HEK293 (cell line): ENCODE data around the gene RGS19.
A peak's percentile ranks its signal among the peaks of the same experiment; 100 is the strongest.

Experiments used
- CTCF ChIA-PET: fragments of 350-600 bp; formaldehyde crosslinking; extraction: SDS; loops from one replicate; lab custom pipeline; 2021; ENCODE audit warnings: antibody characterized with exemption; lab: Yijun Ruan, JAX
- POLR2A ChIA-PET: fragments of 300-600 bp; formaldehyde crosslinking; extraction: SDS; loops from one replicate; lab custom pipeline; 2020; ENCODE audit warnings: antibody characterized with exemption, inconsistent platforms; lab: Yijun Ruan, JAX
- H3K27ac ChIP-seq: fragments of 200-500 bp; sonication (Bioruptor generic); 2 replicates; pipeline ENCODE4 v1.5.1; 2014; ENCODE audit warnings: low read depth, low read length, control low read depth, inconsistent platforms; ENCODE audit errors: extremely low read depth
- H3K36me3 ChIP-seq, 2 experiments: fragments of 200-500 bp in 1 of 2; sonication (Bioruptor generic) in 1 of 2; 1 replicate in 1 of 2; 2 replicates in 1 of 2; pipeline ENCODE4 v1.5.1; 2014 to 2017; ENCODE audit warnings: inconsistent platforms in 2 of 2, low read length in 2 of 2; ENCODE audit not compliant: control insufficient read depth in 2 of 2, insufficient read depth in 1 of 2
- H3K4me1 ChIP-seq: fragments of 200-500 bp; sonication (Bioruptor generic); 2 replicates; pipeline ENCODE4 v1.5.1; 2014; ENCODE audit warnings: mild to moderate bottlenecking, low read length, inconsistent platforms; ENCODE audit not compliant: control insufficient read depth, insufficient read depth
- H3K4me3 ChIP-seq: 2 replicates; pipeline ENCODE4 v1.5.1; 2011; ENCODE audit warnings: low read depth, mild to moderate bottlenecking, control low read depth, low read length, moderate library complexity
- H3K9me3 ChIP-seq: fragments of 200-500 bp; sonication (Bioruptor generic); 2 replicates; pipeline ENCODE4 v1.5.1; 2014; ENCODE audit warnings: low read depth, low read length, inconsistent platforms; ENCODE audit not compliant: control insufficient read depth, insufficient read depth
- GLIS2 ChIP-seq: fragments of 450-650 bp; formaldehyde crosslinking; IDR thresholded peaks from 2 replicates; pipeline ENCODE4 v1.5.1; 2016; ENCODE audit warnings: missing biosample characterization, missing genetic modification characterization
- REPIN1 ChIP-seq: fragments of 450-650 bp; formaldehyde crosslinking; IDR thresholded peaks from 2 replicates; pipeline ENCODE4 v1.5.1; 2017; ENCODE audit warnings: missing biosample characterization, missing genetic modification characterization, low read depth
- ZBTB17 ChIP-seq: fragments of 450-650 bp; formaldehyde crosslinking; IDR thresholded peaks from 2 replicates; pipeline ENCODE4 v1.5.1; 2016; ENCODE audit warnings: missing biosample characterization, missing genetic modification characterization
- ZEB2 ChIP-seq: fragments of 450-650 bp; formaldehyde crosslinking; IDR thresholded peaks from 2 replicates; pipeline ENCODE4 v1.5.1; 2016; ENCODE audit warnings: missing biosample characterization, missing genetic modification characterization
- ZNF10 ChIP-seq: fragments of 450-650 bp; formaldehyde crosslinking; IDR thresholded peaks from 2 replicates; pipeline ENCODE4 v1.5.1; 2017; ENCODE audit warnings: missing biosample characterization, missing genetic modification characterization
- ZNF24 ChIP-seq: fragments of 450-650 bp; formaldehyde crosslinking; IDR thresholded peaks from 2 replicates; pipeline ENCODE4 v1.5.1; 2016; ENCODE audit warnings: missing biosample characterization, missing genetic modification characterization
- ZNF248 ChIP-seq: fragments of 450-650 bp; formaldehyde crosslinking; IDR thresholded peaks from 2 replicates; pipeline ENCODE4 v1.5.1; 2017; ENCODE audit warnings: missing biosample characterization, missing genetic modification characterization
- ZNF324 ChIP-seq: fragments of 450-650 bp; formaldehyde crosslinking; IDR thresholded peaks from 2 replicates; pipeline ENCODE4 v1.5.1; 2016; ENCODE audit warnings: missing biosample characterization, missing genetic modification characterization
- ZNF335 ChIP-seq: fragments of 450-650 bp; formaldehyde crosslinking; conservative IDR thresholded peaks from 2 replicates; pipeline ENCODE4 v1.5.1; 2016; ENCODE audit warnings: missing biosample characterization, missing genetic modification characterization
- ZNF510 ChIP-seq: fragments of 450-650 bp; formaldehyde crosslinking; IDR thresholded peaks from 2 replicates; pipeline ENCODE4 v1.5.1; 2018; ENCODE audit warnings: mild to moderate bottlenecking, missing genetic modification characterization, missing biosample characterization; ENCODE audit not compliant: insufficient replicate concordance
- ZNF585B ChIP-seq: fragments of 450-650 bp; formaldehyde crosslinking; IDR thresholded peaks from 2 replicates; pipeline ENCODE4 v1.5.1; 2016; ENCODE audit warnings: missing biosample characterization, missing genetic modification characterization
- ZNF658 ChIP-seq: fragments of 450-650 bp; formaldehyde crosslinking; IDR thresholded peaks from 2 replicates; pipeline ENCODE4; 2016; ENCODE audit warnings: missing biosample characterization, missing genetic modification characterization
- TF ChIP-seq, protein P1 (sequence below): fragments of 450-650 bp; formaldehyde crosslinking; conservative IDR thresholded peaks from 2 replicates; pipeline ENCODE4 v1.5.1; 2016; ENCODE audit warnings: low read depth, missing biosample characterization, missing genetic modification characterization
- TF ChIP-seq, protein P2 (sequence below): IDR thresholded peaks from 2 replicates; pipeline ENCODE4 v1.6.1; 2011; ENCODE audit warnings: mild to moderate bottlenecking, low read depth, low read length, borderline replicate concordance

RGS19 gene

DNA sequence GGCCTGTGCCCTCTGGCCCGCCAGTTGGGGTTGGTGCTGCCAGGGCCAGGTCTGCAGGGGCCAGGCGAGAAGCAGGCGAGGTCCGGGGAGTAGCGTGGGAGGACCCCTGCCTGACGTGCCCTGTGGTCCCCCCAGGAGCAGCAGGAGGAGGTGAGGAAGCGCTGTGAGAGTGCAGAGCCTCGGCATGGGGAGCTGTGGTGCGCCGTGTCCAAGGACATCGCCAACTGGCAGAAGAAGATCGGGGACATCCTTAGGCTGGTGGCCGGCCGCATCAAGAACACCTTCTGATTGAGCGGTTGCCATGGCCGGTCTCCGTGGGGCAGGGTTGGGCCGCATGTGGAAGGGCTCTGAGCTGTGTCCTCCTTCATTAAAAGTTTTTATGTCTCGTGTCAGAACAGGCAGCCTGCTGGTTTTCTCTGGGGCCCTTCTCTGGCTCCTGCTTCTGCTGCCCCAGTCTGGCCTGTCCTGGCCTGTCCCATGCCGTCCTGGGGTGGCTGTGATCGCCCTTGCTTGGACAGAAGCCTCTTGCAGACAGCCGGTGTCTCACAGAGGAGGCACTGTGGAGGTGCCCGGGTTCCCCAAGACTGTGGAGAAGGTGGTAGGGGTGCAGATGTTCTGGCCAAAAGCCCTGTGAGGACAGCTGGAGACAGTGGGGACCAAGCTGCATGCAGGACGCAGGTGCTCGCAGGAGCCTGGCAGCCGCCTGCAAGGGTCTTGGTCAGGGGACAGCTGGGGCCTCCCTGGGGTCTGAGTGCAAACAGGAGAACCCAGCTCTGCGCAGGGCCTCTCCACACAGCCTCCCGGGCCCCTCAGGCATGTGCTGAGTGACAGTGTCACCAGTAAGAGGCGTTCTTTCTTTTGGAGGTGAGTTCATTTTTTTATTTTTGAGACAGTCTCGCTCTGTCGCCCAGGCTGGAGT lies 46.4 kb downstream of the RGS19 start:
- TF ChIP-seq, protein P1, sequence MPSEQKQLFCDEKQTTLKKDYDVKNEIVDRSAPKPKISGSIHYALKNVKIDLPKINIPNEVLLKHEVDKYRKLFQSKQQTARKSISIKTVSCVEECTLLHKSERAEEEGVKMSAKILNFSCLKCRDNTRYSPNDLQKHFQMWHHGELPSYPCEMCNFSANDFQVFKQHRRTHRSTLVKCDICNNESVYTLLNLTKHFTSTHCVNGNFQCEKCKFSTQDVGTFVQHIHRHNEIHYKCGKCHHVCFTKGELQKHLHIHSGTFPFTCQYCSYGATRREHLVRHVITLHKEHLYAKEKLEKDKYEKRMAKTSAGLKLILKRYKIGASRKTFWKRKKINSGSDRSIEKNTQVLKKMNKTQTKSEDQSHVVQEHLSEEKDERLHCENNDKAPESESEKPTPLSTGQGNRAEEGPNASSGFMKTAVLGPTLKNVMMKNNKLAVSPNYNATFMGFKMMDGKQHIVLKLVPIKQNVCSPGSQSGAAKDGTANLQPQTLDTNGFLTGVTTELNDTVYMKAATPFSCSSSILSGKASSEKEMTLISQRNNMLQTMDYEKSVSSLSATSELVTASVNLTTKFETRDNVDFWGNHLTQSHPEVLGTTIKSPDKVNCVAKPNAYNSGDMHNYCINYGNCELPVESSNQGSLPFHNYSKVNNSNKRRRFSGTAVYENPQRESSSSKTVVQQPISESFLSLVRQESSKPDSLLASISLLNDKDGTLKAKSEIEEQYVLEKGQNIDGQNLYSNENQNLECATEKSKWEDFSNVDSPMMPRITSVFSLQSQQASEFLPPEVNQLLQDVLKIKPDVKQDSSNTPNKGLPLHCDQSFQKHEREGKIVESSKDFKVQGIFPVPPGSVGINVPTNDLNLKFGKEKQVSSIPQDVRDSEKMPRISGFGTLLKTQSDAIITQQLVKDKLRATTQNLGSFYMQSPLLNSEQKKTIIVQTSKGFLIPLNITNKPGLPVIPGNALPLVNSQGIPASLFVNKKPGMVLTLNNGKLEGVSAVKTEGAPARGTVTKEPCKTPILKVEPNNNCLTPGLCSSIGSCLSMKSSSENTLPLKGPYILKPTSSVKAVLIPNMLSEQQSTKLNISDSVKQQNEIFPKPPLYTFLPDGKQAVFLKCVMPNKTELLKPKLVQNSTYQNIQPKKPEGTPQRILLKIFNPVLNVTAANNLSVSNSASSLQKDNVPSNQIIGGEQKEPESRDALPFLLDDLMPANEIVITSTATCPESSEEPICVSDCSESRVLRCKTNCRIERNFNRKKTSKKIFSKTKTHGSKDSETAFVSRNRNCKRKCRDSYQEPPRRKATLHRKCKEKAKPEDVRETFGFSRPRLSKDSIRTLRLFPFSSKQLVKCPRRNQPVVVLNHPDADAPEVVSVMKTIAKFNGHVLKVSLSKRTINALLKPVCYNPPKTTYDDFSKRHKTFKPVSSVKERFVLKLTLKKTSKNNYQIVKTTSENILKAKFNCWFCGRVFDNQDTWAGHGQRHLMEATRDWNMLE (tag by site-specific recombination): no peak
- 0 out of 2 replicates have a peak, but pooled peaks have one; percentile 16 for TF ChIP-seq GLIS2 (tag by site-specific recombination)
- ChIA-PET CTCF (no interaction called here), POLR2A (interaction anchor here (0.8 kb wide), 1 partner anchor 30 kb away, joined by 4 read pairs; the partner anchor contains the start of gene TCEA2)
- no peak overlapping the region for H3K4me3 ChIP-seq
- H3K27ac ChIP-seq: 0 out of 2 replicates have a peak overlapping the region, but pooled peaks have one; percentile 3
- peaks cover 0 to 67% of the 10 kb centered on the region in 2 experiments; a peak in 2 of 3 replicates for H3K36me3 ChIP-seq
- H3K4me1 ChIP-seq: peaks cover 18% of the 10 kb centered on the region
- no peaks in the 10 kb centered on the region for H3K9me3 ChIP-seq

DNA sequence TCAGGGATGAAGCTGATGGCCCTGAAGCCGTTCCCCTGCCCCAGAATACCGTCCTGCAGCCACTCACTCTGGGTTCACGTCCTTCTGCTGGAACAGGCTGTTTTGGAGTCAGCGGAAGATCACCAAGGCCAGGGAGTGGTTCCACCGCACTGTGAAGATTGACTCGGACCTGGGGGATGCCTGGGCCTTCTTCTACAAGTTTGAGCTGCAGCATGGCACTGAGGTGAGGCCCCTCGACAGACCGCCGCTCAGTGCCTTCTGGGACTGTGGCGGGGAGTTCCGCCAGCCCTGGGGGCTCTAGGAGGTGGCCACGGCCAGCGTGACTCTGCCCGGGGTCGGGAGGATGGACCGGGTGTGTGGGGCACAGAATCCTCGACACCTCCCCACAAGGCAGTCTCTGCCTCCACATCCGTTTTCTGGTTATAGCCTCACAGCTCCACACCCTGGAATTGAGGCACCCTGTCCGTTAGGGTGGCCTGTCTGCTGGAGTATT lies 47.5 kb downstream of the RGS19 start:
- ChIA-PET POLR2A (no interaction called here), CTCF (interaction anchor here (0.6 to 2.3 kb wide), 3 partner anchors 8 to 494 kb away, joined by 3 to 9 read pairs (median 4); partner anchors contain the start of gene PTK6)
- Histone ChIP-seq H3K4me1 (peaks cover 18% of the 10 kb centered on the region), H3K4me3 (no peak overlapping the region), H3K27ac (no peak overlapping the region), H3K36me3 (peaks cover 0 to 78% of the 10 kb centered on the region in 2 experiments; a peak in 2 of 3 replicates)
- TF ChIP-seq ZNF24 (tag by site-specific recombination): no peak
- no peak for TF ChIP-seq ZNF324 (tag by site-specific recombination)
- no peak for TF ChIP-seq ZNF335 (tag by site-specific recombination)
- TF ChIP-seq, protein P2, sequence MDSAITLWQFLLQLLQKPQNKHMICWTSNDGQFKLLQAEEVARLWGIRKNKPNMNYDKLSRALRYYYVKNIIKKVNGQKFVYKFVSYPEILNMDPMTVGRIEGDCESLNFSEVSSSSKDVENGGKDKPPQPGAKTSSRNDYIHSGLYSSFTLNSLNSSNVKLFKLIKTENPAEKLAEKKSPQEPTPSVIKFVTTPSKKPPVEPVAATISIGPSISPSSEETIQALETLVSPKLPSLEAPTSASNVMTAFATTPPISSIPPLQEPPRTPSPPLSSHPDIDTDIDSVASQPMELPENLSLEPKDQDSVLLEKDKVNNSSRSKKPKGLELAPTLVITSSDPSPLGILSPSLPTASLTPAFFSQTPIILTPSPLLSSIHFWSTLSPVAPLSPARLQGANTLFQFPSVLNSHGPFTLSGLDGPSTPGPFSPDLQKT: no peak
- no peak for TF ChIP-seq ZNF510 (tag by site-specific recombination)
- TF ChIP-seq ZNF248 (tag by site-specific recombination): no peak
- no peak for TF ChIP-seq ZEB2
- no peak for TF ChIP-seq ZNF10 (tag by site-specific recombination)
- no peak for TF ChIP-seq REPIN1 (tag by site-specific recombination)
- no peak for TF ChIP-seq ZBTB17
- no peak for TF ChIP-seq ZNF585B (tag by site-specific recombination)
- no peak for TF ChIP-seq ZNF658
- TF ChIP-seq, all 188 proteins: peak for 0
- H3K9me3 ChIP-seq: no peaks in the 10 kb centered on the region
